Epidermal melanocyte (primary cell): Measurements from ENCODE around the gene ACOT4.
"Not testable (repeated sequence)": the region's sequence is repeated elsewhere in the genome, so short reads cannot be mapped to it uniquely, and the experiment has no call there.

ENCODE experiments used
- DNase-seq: peaks from one replicate; pipeline ENCODE4 v3.0.0; 2011; ENCODE audit warnings: low spot score; ENCODE audit not compliant: insufficient read length

The ACOT4 gene

GRCh38 chr14:73576391-73576790 lies 15.3 kb upstream of the ACOT4 start:
- DNase-seq = no peak

- not testable (repeated sequence) for DNase-seq
Observed at GRCh38 chr14:73577214-73577613, 14.5 kb upstream of the ACOT4 start.

GRCh38 chr14:73582102-73582979 lies 9.3 kb upstream of the ACOT4 start:
- DNase-seq = not testable (repeated sequence)

GRCh38 chr14:73588695-73589094 lies 3.0 kb upstream of the ACOT4 start:
- DNase-seq = no peak

GRCh38 chr14:73589116-73589515 lies 2.6 kb upstream of the ACOT4 start:
- no peak for DNase-seq

GRCh38 chr14:73590673-73591004 lies 1.0 kb upstream of the ACOT4 start:
- not testable (repeated sequence) for DNase-seq

- DNase-seq = no peak
Observed at GRCh38 chr14:73594491-73594890, 2.8 kb downstream of the ACOT4 start.

GRCh38 chr14:73599499-73599898 lies 7.8 kb downstream of the ACOT4 start:
- DNase-seq = no peak

GRCh38 chr14:73602994-73603393 lies 11.3 kb downstream of the ACOT4 start:
- DNase-seq = no peak

GRCh38 chr14:73606271-73606670 lies 14.6 kb downstream of the ACOT4 start:
- no peak for DNase-seq

- DNase-seq = no peak
Observed at GRCh38 chr14:73607241-73607640, 15.6 kb downstream of the ACOT4 start.

GRCh38 chr14:73610687-73611086 lies 19.0 kb downstream of the ACOT4 start:
- no peak for DNase-seq

- peak; percentile 38 for DNase-seq
Observed at GRCh38 chr14:73612339-73613045, 20.8 kb downstream of the ACOT4 start, which contains the start of gene ACOT6. TSS of gene ACOT6 (plus strand) at chr14:73612517. CDS start at chr14:73612572, 55 bp downstream.

GRCh38 chr14:73613046-73613383 lies 21.3 kb downstream of the ACOT4 start:
- no peak for DNase-seq

- DNase-seq = no peak
Observed at GRCh38 chr14:73613419-73613963, 21.8 kb downstream of the ACOT4 start.

- no peak for DNase-seq
Observed at GRCh38 chr14:73616831-73617230, 25.2 kb downstream of the ACOT4 start.

GRCh38 chr14:73619524-73619923 lies 27.9 kb downstream of the ACOT4 start:
- DNase-seq = no peak

- no peak for DNase-seq
Observed at GRCh38 chr14:73620268-73620667, 28.6 kb downstream of the ACOT4 start.

- DNase-seq = no peak
Observed at GRCh38 chr14:73623504-73624054, 31.9 kb downstream of the ACOT4 start.

- no peak for DNase-seq
Observed at GRCh38 chr14:73625706-73626105, 34.0 kb downstream of the ACOT4 start.

- no peak for DNase-seq
Observed at GRCh38 chr14:73627151-73627558, 35.5 kb downstream of the ACOT4 start.
